ENCODE data around the gene SLC25A25. TPM values are rescaled to one million over a fixed set of nuclear protein-coding genes. Genes with fewer than 3 reads are reported as not detected.

Gene SLC25A25
- total RNA-seq, 1 donor from 2014 or later = 33.0 TPM

GRCh38 chr9:128094950-128095544 is 27.0 kb downstream of the SLC25A25 start:
- Mint-ChIP-seq H3K4me1 (ENCODE audit: low read depth, unreplicated experiment) (peaks cover 48% of the 10 kb centered on the region), H3K27ac (ENCODE audit: unreplicated experiment) (peak overlapping the region; percentile 88), H3K9me3 (ENCODE audit: unreplicated experiment) (peaks cover 3% of the 10 kb centered on the region), H3K36me3 (ENCODE audit: unreplicated experiment) (no peaks in the 10 kb centered on the region), H3K4me3 (ENCODE audit: unreplicated experiment) (peak overlapping the region; percentile 62), H3K27me3 (ENCODE audit: unreplicated experiment) (peaks cover 9% of the 10 kb centered on the region)
- no peak for DNase-seq
- no peak for TF ChIP-seq CTCF (IDR thresholded peaks at IDR 0.05; ENCODE audit: partially characterized antibody, unreplicated experiment)

DNA sequence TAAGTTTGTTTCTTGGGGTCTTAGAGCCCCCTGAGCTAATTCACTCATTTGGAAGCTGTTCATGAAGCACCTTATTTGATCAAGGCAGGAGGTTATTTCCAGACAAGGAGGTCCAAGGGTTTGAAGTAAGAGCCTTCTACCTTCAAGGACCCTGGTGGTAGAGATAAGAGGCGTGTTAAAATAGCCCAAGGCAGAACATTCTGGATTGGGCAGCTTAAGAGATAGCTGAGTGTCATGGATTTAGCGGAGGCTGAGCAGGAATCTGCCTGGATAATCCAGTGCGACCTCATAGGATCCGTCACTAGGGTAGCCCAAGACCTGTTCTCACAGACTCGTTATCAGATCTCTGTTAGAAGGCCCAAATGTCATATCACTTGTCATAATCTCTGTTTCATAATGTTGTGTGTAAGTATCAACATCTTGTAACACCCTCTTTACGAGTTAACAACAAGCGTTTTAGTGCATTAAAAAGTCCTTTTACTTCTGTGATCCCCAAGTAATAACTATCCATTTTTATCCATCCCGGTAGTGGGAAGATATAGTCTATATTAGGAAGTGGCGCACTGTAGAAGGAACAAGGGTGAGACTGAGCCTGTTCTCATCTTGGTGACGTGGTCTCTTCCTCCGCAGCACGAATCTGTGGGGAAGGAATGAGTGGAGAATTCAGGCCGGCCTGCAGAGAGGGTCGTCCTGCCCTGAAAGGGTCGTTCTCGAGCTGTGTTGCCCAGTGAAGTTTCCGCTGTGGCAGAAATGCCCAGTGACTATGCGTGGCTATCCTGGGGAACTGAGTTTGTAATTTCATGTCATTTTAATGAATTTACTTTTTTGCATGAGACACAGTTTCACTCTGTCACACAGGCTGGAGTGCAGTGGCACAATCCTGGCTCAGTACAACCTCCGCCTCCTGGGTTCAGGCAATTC is 28.8 kb downstream of the SLC25A25 start:
- peaks cover 9% of the 10 kb centered on the region for H3K27me3 Mint-ChIP-seq (ENCODE audit: unreplicated experiment)
- peaks cover 54% of the 10 kb centered on the region for H3K4me1 Mint-ChIP-seq (ENCODE audit: low read depth, unreplicated experiment)
- H3K4me3 Mint-ChIP-seq (ENCODE audit: unreplicated experiment) = no peak overlapping the region
- peak overlapping the region; percentile 6 for H3K27ac Mint-ChIP-seq (ENCODE audit: unreplicated experiment)
- H3K36me3 Mint-ChIP-seq (ENCODE audit: unreplicated experiment) = no peaks in the 10 kb centered on the region
- no peak for DNase-seq
- TF ChIP-seq CTCF (IDR thresholded peaks at IDR 0.05; ENCODE audit: partially characterized antibody, unreplicated experiment) = no peak
- H3K9me3 Mint-ChIP-seq (ENCODE audit: unreplicated experiment) = peaks cover 7% of the 10 kb centered on the region

GRCh38 chr9:128097543-128098296 is 29.7 kb downstream of the SLC25A25 start:
- Mint-ChIP-seq H3K4me1 (ENCODE audit: low read depth, unreplicated experiment) (peaks cover 60% of the 10 kb centered on the region), H3K27ac (ENCODE audit: unreplicated experiment) (peak overlapping the region; percentile 90), H3K9me3 (ENCODE audit: unreplicated experiment) (peaks cover 11% of the 10 kb centered on the region), H3K4me3 (ENCODE audit: unreplicated experiment) (peak overlapping the region; percentile 92), H3K27me3 (ENCODE audit: unreplicated experiment) (peaks cover 9% of the 10 kb centered on the region), H3K36me3 (ENCODE audit: unreplicated experiment) (no peaks in the 10 kb centered on the region)
- DNase-seq = no peak
- TF ChIP-seq CTCF (IDR thresholded peaks at IDR 0.05; ENCODE audit: partially characterized antibody, unreplicated experiment) = no peak

DNA sequence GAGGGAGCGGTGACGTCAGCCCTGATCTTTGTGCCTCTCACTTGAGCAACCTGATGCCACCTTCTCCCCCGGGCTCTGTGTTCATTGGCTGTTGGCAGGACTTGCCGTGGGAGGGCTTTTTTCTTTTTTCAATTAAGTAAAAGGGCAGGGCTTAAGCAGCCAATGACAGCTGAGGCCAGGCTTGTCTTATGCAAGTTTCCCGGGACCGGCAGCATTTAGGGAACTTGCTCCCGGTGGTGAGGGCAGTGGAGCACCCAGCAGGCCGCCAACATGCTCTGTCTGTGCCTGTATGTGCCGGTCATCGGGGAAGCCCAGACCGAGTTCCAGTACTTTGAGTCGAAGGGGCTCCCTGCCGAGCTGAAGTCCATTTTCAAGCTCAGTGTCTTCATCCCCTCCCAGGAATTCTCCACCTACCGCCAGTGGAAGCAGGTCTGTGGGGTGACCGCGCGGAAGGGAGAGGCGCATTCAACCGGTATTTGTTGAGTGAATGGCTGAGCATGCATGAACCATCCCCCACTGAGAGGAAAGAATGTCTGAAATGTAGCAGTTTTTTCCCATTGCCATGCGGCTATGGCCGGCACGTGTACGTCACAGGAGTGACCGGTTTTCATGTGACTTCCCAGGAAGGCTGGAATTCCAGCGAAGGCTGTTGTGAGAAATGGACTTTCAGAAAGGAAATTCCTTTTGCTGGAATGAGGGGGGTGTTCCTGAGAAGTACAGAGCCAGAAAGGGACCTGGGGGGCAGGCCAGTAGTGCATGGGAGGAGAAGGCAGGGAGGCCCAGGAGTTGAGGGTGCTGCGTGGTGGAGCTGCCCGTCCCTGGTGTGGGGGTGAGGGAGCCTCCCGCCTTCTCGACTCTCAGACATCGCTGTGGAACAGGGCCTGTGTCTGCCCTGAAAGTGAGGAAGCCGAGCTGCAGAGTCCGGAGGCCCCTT is 30.5 kb downstream of the SLC25A25 start:
- Mint-ChIP-seq H3K4me3 (ENCODE audit: unreplicated experiment) (peak overlapping the region; percentile 92), H3K36me3 (ENCODE audit: unreplicated experiment) (no peaks in the 10 kb centered on the region), H3K4me1 (ENCODE audit: low read depth, unreplicated experiment) (peaks cover 55% of the 10 kb centered on the region), H3K9me3 (ENCODE audit: unreplicated experiment) (peaks cover 12% of the 10 kb centered on the region), H3K27me3 (ENCODE audit: unreplicated experiment) (peaks cover 5% of the 10 kb centered on the region), H3K27ac (ENCODE audit: unreplicated experiment) (peak overlapping the region; percentile 90)
- TF ChIP-seq CTCF (IDR thresholded peaks at IDR 0.05; ENCODE audit: partially characterized antibody, unreplicated experiment) = no peak
- DNase-seq = peak; percentile 85

Measured in glutamatergic neuron (in vitro differentiated cells).